Measurements from ENCODE around the gene PLXND1.

The PLXND1 gene

DNA sequence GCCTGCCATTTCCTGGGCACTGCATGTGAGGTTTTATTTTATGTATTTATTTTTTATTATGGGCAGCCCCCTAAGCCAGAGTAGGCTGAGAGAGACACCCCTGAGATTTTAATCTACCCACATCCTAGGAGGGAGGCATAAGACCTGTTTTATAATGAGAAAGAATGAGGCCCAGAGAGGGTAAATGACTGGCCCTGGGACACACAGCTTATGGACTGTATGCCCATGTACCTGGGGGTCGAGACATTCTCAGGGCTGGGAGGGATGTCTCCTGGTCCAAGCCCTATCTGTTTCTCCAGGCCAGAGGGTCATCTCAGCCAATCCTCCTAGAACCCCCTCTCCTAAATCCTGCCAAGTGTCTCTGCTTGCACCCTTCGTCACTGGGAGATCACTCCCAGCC lies 6.1 kb downstream of the PLXND1 start:
- no peak for DNase-seq

GRCh38 chr3:129599607-129600006 lies 6.9 kb downstream of the PLXND1 start:
- DNase-seq = no peak

GRCh38 chr3:129599073-129599472 lies 7.4 kb downstream of the PLXND1 start:
- no peak for DNase-seq

- no peak for DNase-seq
These were observed 8.0 kb downstream of the PLXND1 start for GRCh38 chr3:129598484-129598883.

- no peak for DNase-seq
These were observed 8.5 kb downstream of the PLXND1 start for GRCh38 chr3:129598000-129598381.

DNA sequence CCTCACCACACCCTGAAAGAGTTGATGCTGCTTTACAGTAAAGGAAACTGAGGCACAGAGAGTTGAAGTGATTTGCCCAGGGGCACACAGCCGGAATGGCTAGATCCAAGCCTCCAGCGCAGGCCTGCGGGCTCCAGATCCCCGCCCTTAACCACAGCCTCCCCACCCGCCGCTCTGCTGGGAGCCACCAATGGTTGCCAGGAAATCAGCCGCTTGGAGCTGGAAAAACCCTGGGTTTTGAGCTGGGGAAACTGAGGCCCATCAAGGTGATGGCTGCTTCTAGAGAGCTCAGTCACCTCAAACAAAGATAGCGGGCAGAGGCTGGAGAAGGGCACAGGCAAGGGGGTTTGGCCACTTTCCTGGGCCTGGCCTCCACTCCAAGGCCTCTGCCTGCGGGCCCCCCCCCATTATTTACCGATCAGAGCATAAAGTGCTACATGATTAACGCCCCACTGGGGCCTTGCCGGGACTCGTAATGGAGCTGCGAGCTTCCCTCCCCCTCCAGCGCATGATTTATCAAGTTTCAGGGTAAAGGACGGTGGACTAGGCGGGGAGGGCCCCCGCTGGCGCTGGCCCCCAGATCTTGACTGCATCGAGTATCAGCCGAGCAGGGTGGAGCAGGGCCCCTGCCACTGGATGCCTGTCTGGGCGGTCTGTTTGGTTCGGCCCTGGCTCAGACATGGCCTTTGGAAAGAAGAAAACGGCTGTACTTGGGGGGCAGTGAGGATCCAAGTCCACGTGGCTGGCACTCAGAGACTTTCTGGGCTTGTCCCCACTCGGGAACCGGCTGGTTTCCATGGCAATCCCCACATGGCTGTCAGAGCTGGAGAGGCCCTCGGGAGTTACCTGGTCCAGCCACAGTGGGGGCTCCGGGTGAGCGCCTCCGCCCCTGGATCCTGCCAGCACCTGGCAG lies 9.1 kb downstream of the PLXND1 start:
- DNase-seq = no peak

DNA sequence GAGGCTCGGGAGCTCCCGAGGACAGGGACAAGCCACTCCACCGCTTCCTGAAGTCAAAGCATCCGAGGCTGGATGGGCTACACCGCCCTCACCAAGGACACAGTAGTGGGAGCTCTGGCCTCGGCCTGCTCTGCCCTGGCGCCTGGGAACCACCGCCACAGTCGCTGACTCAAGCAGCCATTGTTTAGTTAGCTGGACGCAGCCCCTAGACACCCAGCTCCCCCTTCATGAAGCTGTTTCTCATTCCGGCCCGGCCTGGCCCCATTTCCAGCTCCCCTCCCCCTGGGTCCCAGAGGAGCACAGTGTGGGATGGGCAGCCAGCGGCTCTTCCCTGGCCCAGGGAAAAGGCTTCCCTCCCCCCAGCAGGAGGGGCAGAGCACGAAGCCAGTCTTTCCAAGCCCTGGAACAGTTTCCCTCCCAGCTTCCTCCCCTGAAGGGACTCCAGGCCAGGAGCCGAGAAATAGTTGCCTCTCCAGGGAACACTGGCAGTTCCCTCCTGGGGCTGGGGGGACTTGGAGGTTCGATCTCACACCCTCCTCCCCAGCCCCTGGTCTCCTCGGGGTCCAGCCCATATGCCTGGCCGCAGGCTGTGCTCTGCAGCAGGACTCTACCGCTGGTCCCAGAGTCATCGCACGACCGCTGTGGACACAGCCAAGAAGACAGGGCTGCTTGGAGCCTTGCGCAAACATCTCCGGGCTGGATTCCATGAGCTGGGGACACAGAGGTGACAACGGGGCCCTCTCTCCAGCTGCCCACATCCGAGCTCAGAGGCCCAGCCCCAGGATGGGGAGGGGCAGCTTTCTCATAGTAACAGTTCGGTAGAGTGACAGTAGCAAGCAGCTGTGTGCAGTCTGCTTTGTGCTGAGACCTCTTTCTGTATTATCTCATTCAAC lies 10.0 kb downstream of the PLXND1 start:
- DNase-seq = no peak

GRCh38 chr3:129595544-129596193 lies 10.8 kb downstream of the PLXND1 start:
- no peak for DNase-seq

GRCh38 chr3:129594907-129595390 lies 11.5 kb downstream of the PLXND1 start:
- DNase-seq = no peak

DNA sequence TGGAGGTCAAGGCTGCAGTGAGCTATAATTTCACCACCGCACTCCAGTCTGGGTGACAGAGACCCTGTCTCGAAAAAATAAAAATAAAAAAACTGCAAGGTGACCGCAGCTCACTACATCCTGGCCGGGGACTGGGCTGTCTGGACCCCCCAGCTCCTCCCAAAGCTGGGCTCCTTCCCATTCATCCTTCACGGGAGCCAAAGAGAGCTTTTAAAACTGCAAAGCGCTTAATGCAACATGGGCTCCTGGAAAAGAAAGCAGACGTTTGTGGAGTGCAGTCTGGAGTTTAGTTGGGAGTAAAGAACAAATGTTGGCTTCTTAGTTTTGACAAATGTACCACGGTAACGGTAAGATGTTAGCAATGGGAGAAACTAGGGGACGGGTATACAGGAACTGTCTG lies 12.1 kb downstream of the PLXND1 start:
- no peak for DNase-seq

- DNase-seq = peak; percentile 22
These were observed 12.7 kb downstream of the PLXND1 start for GRCh38 chr3:129593595-129594339.

DNA sequence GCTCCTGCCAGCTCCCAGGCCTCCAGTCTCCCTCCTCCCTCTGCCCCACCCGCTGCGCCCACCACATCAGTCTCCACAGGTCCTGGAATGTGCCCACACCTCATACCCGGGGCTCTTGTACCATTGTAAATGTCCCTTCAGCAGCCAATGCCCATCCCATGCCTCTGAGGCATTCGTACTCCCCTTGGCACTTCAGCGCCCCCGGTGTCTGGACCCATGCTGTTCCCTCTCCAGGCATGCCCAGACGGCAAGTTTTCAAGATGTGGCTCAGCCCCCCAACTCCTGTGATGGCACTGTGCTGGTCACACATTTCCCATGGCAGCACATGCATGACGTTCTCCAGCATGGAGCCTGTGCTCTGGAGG lies 13.3 kb downstream of the PLXND1 start:
- no peak for DNase-seq

DNA sequence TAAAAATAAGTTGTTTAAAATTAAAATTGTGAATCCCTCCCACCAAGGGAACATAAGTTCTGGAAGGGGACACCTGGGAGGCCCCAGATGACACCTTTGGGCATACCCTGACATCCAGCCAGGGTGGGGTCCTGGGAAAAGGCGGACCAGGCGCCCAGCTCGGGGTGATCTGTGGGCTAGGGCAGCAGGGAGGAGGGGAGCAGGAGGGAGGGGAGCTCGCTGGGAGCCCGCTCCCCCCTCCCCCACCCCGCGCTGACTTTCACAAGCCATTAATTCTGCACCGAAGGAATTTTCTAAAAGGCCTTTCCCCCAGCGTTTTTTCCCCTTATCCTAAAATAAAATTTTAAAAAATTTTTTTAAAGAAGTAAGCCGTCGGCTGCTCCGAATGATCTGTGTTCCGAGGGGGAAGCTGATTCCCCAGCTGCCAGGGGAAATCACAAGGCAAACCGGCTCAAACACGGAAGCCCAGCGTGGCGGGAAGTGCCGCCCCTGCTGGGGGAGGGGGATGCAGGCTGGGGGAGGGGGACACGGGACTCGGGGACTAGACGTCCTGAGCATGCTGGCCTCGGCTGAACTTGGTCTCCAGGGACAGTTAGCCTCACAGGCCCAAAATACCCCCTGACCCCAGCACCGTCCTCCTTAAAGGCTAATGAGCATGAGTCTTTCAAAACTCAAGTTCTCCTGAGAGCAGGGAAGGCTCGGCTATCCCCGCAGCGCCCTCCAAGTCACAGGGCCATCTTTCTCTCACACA lies 13.9 kb downstream of the PLXND1 start:
- no peak for DNase-seq

- DNase-seq = no peak
These were observed 14.5 kb downstream of the PLXND1 start for GRCh38 chr3:129591932-129592331.

- no peak for DNase-seq
These were observed 16.3 kb downstream of the PLXND1 start for GRCh38 chr3:129590215-129590614.

DNA sequence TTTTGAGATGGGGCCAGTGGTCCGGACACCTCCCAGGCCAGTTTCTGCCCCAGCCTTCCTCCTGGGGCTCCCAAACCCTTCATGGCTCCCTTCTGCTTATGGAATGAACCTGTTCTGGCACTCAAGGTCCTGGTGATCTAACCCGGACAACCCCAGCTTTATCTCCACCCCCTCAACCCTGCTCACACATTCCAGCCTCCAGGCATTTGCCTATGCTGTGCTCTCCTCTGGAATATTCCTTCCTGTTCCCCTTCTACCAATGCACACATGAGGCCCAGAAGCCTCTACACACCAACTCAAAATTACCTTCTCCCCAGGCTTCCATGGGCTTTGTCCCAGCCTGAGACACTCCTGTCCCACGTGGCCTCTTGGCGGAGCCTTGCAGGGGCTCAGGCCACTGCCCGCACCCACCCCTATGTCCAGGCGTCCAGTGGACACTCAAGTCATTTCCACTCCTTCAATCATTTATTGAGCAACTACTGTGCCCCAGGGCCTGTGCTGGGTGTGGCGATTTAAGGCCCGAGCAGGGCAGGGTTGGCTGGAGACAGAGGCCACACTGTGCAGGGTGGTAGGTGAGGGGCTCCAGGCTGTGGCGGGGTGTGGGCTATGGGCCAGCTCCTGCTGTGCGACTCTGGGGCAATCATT lies 18.8 kb downstream of the PLXND1 start:
- no peak for DNase-seq

- no peak for DNase-seq
These were observed 19.6 kb downstream of the PLXND1 start for GRCh38 chr3:129586746-129587430.

- DNase-seq = no peak
These were observed 20.4 kb downstream of the PLXND1 start for GRCh38 chr3:129585949-129586657.

DNA sequence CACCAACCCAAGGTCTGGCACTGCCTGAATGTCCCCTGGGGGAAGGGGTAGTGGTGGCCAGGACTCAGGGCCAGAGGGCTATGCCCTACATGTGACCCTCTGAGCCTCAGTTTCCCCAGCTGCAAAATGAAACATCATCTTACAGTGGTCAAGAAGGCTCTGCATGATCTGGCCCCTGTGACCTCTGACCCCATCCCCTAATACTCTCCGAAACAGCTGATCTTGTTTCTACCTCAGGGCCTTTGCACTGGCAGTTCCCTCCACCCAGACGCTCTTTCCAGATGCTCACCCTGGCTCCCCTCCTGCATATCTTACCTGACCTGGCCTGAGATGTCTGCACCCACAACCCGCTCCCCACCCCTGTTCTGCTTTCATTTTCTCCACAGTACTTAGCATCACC lies 21.8 kb downstream of the PLXND1 start:
- no peak for DNase-seq

DNA sequence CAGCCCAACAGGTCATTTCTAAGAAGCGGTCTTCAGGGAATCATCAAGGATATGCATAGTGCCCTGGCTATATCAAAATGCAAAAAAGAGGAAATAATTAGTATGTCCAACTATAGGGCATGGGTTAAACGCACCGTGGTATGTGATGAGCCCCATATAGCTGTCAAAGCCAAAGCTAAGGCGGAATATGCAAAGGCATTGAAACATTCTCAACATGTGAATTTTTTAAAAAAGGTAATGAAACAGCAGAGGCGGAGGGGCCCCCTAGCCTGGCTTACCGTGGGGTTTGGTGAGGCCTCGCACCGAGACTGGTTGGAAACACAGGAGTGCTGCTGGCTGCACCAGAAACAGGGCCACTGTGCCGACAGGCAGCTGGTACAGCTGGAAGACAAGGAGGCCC lies 23.2 kb downstream of the PLXND1 start:
- no peak for DNase-seq

All from stimulated activated CD4-positive, alpha-beta T cell treated with anti-CD3 and anti-CD28 coated beads, Interleukin-4, amount 100 ng/mL, for 1 hour (primary cell).